Hematopoietic multipotent progenitor cell (in vitro differentiated cells): Measurements from ENCODE around the gene INO80. TPM values are rescaled to one million over a fixed set of nuclear protein-coding genes. Genes with fewer than 3 reads are reported as not detected.
A peak's percentile ranks its signal among the peaks of the same experiment; 100 is the strongest.

Experiments
- DNase-seq, 3 donors: peaks; one replicate each; pipeline ENCODE4 v3.0.0-alpha.2; 2011 to 2015; ENCODE audit warnings: low read depth in 2 of 3, low spot score in 2 of 3
- total RNA-seq: library from RNA; depleted of rRNA; stranded (reverse); fragments of >200 nt; gene quantifications from one replicate; pipeline ENCODE4 v1.2.3, GENCODE V29; 2012

The INO80 gene
- total RNA-seq, 1 donor = 18.0 TPM

DNA sequence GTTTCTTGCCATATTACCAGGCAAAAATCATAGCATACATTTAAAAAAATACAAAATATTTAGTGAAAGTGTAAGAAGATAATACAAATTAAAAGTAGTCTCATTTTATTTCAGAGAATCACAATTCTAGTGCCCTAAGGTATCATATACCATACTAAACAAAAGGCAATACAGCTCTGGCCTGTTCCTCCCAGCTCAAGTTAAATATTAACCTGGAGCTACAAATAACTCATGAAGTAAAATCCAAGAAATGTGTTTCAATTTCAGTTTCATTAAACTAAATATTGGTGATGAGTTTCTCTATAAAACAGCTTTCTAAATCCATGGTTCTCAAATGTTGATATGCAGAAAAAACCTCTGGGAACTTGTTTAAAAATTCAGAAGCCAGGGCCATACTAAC is 67.7 kb downstream of the INO80 start:
- no peak for DNase-seq

DNA sequence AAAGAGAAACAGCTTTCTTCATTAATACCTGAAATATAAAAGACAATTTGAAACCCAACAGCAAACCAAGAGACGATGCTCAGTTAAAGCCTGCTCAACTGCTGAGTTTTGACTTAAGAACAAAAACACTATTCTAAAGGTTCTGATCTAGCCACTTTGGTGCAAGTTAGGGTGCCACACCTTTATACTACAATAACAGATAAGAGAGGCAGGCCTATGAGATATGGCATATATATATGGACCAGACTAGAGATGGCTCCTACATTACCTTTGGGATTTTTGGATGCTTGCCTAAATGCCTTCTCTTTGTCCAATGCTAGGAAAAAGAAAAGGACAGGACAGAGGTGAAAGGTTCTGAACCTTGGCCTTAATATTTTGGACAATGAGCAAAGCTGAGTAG is 68.6 kb downstream of the INO80 start:
- DNase-seq = no peak

GRCh38 chr15:41043276-41043951 is 72.7 kb downstream of the INO80 start:
- DNase-seq = no peak

DNA sequence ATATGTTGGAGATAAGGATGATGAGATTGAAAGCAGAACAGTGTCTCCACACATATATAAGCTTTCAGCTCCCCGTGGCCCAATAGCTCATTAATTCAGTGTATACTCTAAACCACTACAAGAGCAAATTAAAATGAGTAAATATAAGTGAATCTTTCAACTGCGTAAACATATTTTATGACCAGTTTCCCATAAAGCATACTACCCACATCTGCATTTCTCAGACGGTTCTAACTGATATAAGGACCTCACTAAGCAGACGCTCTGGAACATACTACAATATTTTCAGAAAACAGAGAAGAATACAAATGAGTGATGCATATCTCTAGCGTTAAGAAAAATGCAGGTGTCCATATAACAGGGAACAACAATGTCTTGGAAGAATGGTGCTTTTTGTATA is 73.2 kb downstream of the INO80 start:
- DNase-seq = no peak

GRCh38 chr15:41039121-41039520 is 77.0 kb downstream of the INO80 start:
- no peak for DNase-seq

- no peak for DNase-seq
Measured at GRCh38 chr15:41032079-41032328, 84.1 kb downstream of the INO80 start.

DNA sequence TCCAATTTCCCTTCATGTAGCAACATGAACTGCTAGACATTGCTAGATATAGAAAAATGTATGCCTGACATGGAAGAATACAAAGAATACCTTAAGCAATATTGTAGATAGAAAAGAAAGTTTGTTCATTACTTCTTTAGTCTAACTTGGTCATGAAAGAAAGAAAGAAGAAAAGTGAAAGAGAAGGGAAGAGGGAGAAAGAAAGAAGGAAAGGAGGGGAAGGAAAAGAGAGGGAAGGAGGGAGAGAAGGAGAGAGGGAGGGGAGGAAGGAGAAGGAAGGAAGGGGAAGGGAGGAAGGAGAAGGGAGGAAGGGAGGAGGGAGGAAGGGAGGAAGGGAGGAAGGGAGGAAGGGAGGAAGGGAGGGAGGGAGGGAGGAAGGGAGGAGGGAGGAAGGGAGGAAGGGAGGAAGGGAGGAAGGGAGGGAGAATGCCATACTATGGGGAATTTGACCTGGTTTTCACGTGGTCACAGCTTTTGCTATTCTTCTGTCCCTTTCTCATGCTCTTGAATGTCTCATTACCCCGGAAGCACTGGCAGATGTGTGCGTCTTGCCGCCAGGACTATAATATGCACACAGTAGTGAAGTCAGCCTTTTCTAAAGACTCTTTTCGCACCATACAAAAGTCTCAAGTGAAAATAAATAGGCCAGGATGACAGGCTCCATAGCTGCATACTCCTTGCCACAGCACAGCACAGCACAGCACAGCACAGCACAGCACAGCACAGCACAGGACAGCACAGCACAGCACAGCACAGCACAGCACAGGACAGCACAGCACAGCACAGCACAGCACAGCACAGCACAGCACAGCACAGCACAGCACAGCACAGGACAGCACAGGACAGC is 84.6 kb downstream of the INO80 start:
- DNase-seq = no peak

DNA sequence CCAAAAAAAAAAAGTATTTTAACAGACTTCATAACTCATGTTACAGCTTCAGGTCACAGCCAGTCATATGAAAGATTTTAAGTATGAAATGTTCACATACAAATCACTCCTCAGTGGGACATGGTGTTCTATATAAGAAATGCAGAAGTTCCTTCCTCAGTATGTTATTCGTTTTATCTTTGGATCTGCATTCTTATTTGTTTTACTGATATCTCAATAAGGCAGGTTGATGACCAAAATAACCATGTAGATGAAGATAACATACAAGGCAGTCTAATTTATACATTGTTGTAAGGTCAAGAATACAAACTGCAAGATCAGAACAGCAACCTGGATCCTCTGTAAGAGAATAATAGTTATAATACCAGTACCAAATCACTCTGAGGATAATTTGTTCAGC is 87.2 kb downstream of the INO80 start:
- peak in 1 of 3 donors; percentile 23 for DNase-seq

DNA sequence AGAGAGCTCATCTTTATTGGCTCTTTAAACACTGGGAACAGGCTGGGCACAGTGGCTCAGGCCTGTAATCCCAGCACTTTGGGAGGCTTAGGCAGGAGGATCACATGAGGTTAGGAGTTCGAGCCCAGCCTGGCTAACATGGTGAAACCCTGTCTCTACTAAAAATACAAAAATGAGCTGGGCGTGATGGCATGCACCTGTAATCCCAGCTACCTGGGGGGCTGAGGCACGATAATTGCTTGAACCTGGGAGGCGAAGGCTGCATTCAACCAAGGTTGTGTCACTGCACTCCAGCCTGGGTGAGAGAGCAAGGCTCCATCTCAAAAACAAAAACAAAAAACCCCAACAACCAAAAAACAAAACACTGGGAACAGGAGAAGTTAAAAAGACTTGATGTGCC is 90.7 kb downstream of the INO80 start:
- DNase-seq = no peak

DNA sequence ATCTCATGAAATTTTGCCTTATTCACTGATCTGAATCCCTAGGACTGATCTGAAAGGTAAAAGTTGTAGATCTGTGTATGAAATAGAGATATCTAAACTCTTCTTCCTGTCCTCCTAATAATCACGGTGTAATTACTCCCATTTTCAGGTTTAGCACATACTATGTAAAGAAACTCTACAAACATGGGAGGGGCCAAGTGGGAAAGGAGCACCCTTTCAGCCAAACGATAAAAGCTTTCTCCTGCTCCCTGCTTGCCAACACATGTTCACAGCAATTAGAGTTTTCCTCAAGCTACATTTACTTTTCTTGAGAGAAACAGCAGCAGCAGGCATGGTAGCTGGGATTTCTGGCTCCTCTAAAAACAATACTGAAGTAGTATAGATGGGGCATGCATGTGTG is 91.2 kb downstream of the INO80 start:
- no peak for DNase-seq

DNA sequence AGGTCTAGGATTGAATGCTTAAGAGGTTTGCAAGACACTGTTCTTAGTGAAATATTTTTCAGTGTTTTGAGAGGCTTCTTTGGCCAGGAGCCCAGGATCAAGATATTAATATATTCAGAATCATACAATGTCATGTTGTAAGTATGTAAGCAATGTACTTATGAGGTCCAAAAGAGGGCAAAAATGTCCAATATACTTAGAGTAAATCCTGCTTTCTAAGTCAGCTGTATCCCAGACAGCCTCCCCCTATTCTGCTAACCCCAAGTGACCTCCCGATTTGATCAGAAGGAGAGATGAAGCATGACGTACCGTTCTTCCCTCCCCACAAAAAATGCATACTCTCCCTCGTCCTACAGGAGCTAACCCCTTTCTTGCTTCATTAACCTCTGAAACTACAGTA is 91.9 kb downstream of the INO80 start:
- DNase-seq = no peak

GRCh38 chr15:41022487-41023090 is 93.5 kb downstream of the INO80 start:
- peak in 2 of 3 donors; percentile 47 to 69 for DNase-seq

- no peak for DNase-seq
Measured at GRCh38 chr15:41020829-41021228, 95.3 kb downstream of the INO80 start.

DNA sequence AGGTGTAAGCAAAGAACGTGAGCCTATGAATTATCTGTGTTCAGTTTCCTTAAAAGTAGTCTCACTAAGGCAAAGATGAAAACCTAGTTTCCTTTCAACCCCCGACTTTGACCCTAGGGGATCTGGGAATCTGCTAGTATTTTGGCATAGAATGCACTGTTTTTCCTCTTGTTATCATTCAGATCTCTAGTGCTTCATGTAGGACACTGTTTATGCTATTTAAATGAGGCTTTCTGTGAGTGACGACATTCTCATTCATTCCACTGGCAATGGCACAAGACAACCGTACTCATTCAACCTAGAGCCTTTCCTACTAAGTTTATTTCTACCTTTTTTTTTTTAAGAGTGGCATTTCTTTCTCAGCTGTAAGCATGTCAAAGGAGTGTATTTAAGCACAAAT is 95.8 kb downstream of the INO80 start:
- no peak for DNase-seq

- no peak for DNase-seq
Measured at GRCh38 chr15:41019174-41019573, 96.9 kb downstream of the INO80 start.

DNA sequence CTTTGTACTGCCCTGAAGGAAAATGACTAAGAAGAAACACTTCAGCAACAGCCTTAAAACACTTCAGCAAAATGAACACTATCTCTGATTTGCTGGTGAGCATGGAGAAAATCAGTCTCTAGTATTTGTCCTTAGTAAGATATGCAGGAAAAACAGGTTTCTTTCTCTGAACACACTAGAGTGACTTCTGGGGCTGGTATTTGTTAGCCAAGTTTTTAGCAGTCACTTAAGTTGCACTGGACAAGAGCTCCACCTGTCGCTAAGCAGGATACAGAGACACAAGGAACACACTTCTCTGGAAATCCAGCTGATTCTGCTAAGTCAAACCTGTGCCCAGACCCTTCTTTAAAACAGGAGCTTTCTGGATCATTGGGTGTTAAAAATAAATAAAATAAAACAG is 97.5 kb downstream of the INO80 start:
- peak in 1 of 3 donors; percentile 49 for DNase-seq

DNA sequence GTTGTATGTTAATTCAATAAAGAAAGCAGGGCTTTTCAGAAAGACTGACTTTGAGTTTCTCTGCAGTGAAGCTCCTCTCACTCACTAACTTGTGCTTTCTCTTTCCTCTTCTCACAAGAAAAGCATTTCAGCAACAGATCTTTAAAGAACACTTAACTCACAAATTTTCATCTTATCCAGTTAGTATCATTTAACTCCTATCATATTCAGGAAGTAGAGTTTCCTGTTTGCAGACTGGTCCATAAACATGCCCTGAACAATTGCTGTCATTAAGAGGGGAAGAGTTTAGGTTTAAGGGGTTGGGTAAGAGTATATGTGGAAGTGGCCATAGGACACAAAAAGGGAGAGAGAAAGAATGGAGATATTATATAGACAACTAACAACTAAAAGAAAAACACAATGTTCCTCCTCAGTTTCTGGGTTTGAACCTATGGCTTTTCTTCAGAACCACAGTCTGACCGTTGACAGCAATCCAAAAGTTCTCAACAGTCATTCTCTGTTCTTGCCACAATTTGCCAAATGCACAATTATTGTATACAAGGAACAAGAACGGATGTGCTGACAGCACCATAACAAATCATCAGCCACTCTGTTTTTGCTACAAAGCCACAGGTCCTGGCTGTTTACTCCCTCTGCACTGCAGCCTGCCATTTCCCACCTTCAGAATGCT is 98.9 kb downstream of the INO80 start:
- no peak for DNase-seq

GRCh38 chr15:41013691-41014414 is 102.2 kb downstream of the INO80 start:
- no peak for DNase-seq

DNA sequence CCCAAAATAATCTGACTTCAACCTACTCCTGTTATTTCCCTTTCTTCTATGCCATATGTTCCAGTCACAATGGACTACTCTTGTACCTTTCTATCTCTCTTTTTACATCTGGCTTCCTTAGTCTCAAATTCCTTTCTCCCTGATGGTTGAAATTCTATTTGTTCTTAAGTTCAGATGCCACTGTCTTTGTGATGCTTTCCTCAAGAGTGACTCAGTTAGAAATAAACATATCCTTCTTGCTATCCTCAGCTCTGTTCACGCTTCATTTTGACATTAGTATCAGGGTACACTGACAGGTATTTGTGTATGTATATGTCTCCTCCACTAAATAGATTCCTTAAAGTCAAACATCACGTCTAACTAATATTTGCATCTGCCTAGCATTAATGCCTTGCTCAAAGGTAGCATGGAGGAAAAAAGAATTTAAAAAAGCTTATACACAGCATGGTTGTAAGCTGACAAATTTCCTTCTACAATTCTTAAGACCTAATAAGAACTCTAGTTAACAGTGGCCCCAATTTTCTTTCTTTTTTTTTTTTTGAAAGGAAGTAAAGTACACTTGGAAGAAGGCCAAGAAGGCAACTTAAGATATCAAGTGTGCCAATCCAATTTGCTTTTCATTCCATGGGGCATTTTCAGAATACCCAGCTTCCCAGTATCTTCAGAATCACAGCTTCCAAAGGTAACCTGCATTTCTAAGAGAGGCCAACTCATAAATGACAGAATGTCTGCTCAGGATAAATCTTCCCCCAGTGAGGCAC is 104.8 kb downstream of the INO80 start:
- DNase-seq = peak in 1 of 3 donors; percentile 39

GRCh38 chr15:41010345-41010744 is 105.7 kb downstream of the INO80 start:
- no peak for DNase-seq
